VCaP (cell line): ENCODE measurements around the gene PLEK.
"Not testable (repeated sequence)": the region's sequence is repeated elsewhere in the genome, so short reads cannot be mapped to it uniquely, and the experiment has no call there.

Experiments used
- H3K27ac ChIP-seq: fragments of 450-650 bp; 2 replicates; pipeline ENCODE4 v1.5.1; 2017
- TF ChIP-seq, protein P1 (sequence below): fragments of 450-650 bp; conservative IDR thresholded peaks from 2 replicates; pipeline ENCODE4 v1.5.1; 2017; ENCODE audit warnings: mild to moderate bottlenecking, moderate library complexity

Gene PLEK

DNA sequence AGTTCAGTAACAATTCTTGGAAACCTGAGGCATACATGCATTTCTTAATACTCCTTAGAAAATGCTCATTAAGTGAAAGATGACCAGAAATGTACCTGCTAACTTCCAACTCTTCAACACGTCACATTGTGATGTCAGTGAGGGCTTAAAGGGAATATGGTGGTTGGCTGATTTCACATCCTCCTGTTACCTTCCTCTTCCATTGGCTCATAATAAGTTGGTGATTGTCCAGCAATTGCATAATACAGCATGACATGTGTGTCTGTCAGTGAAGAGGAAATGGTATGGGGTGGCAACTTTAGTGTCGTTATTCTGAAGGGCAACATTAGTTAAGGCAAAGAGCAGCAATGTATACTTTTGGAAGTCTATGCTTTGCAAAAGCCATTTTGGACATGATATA, 26.0 kb downstream of the PLEK start:
- TF ChIP-seq, protein P1, sequence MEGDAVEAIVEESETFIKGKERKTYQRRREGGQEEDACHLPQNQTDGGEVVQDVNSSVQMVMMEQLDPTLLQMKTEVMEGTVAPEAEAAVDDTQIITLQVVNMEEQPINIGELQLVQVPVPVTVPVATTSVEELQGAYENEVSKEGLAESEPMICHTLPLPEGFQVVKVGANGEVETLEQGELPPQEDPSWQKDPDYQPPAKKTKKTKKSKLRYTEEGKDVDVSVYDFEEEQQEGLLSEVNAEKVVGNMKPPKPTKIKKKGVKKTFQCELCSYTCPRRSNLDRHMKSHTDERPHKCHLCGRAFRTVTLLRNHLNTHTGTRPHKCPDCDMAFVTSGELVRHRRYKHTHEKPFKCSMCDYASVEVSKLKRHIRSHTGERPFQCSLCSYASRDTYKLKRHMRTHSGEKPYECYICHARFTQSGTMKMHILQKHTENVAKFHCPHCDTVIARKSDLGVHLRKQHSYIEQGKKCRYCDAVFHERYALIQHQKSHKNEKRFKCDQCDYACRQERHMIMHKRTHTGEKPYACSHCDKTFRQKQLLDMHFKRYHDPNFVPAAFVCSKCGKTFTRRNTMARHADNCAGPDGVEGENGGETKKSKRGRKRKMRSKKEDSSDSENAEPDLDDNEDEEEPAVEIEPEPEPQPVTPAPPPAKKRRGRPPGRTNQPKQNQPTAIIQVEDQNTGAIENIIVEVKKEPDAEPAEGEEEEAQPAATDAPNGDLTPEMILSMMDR, result no peak
- H3K27ac ChIP-seq, result no peak overlapping the region

DNA sequence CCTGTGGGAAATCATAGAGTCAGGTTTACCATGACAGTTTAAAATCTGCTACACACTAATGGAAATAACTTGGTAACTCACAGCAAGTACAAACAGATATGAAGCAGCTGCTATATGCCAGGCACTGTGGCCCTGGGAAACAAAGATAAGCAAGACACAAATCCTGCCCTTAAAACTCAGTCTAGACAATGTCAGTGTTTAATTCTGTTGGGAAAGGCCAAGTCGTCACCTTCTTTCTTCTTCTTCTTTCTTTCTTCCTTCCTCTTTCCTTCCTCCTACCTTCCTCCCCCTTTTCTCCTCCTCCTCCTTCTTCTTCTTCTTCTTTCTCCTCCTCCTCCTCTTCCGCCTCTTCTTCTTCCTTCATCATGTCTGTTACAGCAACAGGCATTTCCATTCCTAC, 26.8 kb downstream of the PLEK start:
- TF ChIP-seq, protein P1, result no peak
- H3K27ac ChIP-seq, result no peak overlapping the region

DNA sequence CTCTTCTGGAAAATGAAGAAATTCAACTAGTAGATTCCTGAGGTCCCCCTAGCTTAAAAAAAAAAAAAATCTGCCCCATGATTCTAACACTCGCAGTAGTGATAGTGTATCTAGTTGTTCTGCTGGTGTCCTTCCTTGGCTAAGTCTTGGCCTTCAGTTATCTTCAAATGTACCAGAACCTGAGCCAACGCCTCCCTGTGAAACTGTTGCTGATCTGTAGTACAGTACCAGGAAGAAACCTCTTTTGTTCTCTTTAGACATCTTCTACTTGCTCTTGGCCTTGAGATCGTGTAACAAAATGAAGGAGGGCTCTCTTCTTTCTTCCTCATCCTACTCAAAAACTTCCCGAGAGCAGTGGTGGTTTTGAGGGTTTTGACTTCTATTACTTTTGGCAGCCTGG, 31.0 kb downstream of the PLEK start:
- H3K27ac ChIP-seq, result no peak overlapping the region
- TF ChIP-seq, protein P1, result no peak

DNA sequence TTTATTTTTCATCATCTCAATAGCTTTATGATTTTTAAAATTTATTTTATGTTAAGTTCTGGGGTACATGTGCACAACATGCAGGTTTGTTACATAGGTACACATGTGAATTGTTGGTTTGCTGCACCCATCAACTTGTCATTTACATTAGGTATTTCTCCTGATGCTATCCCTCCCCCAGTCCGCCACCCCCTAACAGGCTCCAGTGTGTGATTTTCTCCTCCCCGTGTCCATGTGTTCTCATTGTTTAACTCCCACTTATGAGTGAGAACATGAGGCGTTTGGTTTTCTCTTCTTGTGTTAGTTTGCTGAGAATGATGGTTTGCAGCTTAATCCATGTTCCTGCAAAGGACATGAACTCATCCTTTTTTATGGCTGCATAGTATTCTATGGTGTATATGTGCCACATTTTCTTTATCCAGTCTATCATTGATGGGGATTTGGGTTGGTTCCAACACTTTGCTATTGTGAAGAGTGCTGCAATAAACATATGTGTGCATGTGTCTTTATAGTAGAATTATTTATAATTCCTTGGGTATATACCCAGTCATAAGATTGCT, 32.7 kb downstream of the PLEK start:
- H3K27ac ChIP-seq, result not testable (repeated sequence)

DNA sequence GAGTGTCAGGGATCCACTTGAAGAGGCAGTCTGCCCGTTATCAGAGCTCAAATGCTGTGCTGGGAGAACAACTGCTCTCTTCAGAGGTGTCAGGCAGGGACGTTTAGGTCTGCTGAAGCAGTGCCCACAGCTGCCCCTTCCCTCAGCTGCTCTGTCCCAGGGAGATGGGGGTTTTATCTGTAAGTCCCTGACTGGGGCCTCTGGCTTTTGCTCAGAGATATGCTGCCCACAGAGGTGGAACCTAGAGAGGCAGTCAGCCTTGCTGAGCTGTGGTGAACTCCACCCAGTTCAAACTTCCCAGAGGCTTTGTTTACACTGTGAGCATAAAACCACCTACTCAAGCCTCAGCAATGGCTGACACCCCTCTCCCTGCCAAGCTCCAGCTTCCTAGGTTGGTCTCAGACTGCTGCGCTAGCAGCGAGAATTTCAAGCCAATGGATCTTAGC, 38.1 kb downstream of the PLEK start:
- H3K27ac ChIP-seq, result no peak overlapping the region
- TF ChIP-seq, protein P1, result no peak

DNA sequence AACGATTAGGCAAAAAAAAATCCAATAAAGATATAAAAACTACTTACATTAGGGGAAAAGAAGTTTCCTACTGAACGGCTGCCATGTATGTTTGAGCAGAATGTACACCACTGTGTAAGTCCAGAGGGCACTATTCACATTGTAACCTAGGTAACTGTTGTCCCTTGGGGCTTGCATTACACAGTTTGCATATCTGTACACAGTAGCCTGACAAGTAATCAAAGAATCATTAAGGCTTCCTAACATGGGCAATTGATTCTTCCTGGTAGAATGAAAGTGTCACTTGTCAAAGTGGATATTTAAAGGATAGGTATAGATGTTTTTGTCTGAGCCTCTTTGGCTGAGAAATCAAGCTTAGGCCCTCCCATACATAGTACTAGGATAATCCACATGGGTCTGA, 39.1 kb downstream of the PLEK start:
- no peak overlapping the region for H3K27ac ChIP-seq
- TF ChIP-seq, protein P1, result no peak

DNA sequence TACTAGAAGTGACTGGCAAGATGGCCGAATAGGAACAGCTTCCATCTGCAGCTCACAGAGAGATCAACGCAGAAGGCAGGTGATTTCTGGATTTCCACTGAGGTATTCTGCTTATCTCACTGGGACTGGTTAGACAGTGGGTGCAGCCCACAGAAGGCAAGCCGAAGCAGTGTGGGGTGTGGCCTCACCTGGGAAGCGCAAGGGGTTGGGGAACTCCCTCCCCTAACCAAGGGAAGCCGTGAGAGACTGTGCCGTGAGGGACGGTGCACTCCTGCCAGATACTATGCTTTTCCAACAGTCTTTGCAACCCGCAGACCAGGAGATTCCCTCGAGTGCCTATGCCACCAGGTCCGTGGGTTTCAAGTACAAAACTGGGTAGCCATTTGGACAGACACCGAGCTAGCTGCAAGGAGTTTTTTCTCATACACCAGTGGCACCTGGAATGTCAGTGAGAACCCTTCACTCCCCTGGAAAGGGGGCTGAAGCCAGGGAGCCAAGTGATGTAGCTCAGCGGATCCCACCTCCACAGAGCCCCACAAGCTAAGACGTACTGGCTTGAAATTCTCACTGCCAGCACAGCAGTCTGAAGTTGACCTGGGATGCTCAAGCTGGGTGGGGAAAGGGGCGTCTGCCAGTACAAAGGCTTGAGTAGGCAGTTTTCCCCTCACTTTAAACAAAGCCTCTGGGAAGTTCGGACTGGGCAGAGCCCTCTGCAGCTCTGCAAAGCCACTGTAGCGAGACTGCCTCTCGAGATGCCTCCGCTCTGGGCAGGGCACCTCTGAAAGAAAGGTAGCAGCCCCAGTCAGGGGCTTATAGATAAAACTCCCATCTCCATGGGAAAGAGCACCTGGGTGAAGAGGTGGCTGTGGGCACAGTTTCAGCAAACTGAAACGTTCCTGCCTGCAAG, 40.1 kb downstream of the PLEK start:
- TF ChIP-seq, protein P1, result no peak

More for the DNA sequence above, 40.1 kb downstream of the PLEK start:
- no peak overlapping the region for H3K27ac ChIP-seq
